Ishikawa (cell line): ENCODE data around the gene RYR3.

Experiments used
- EP300 ChIP-seq: IDR thresholded peaks from 2 replicates; pipeline ENCODE4 v1.6.1; 2012; ENCODE audit warnings: borderline replicate concordance
- MAX ChIP-seq: IDR thresholded peaks from 2 replicates; pipeline ENCODE4 v1.6.1; 2012
- TEAD4 ChIP-seq: IDR thresholded peaks from 2 replicates; pipeline ENCODE4 v1.6.1; 2012

- TF ChIP-seq EP300 (no peak), MAX (no peak), TEAD4 (no peak)
Measured at GRCh38 chr15:33454346-33454745, 143.6 kb downstream of the RYR3 start.
